NOMO-1 treated with DMSO at 0.1 percent for 48 hours (cell line): ENCODE results near the gene SLC9A5.
A peak's percentile ranks its signal among the peaks of the same experiment; 100 is the strongest.

Experiments used
- DNase-seq: peaks from one replicate; lab custom pipeline; 2025; ENCODE audit not compliant: unreplicated experiment; lab: John Stamatoyannopoulos, UW

Gene SLC9A5

DNA sequence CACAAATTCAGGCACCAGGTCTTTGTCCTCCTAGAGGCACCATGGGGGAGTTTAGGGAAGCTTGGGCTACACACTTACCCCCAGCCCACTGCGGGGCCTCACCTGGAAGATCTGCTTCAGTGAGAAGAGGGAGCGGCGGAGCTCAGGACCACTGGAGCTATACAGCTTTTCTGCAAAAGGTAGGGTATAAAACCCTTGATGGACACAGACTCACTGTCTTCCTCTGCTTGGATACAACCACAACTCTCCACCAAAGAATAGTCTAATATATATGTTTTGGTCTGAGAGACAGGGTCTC lies 10.6 kb upstream of the SLC9A5 start:
- DNase-seq, result no peak

GRCh38 chr16:67238806-67239470 lies 9.8 kb upstream of the SLC9A5 start:
- DNase-seq, result no peak

- no peak for DNase-seq
Measured at GRCh38 chr16:67240506-67240905, 8.3 kb upstream of the SLC9A5 start.

DNA sequence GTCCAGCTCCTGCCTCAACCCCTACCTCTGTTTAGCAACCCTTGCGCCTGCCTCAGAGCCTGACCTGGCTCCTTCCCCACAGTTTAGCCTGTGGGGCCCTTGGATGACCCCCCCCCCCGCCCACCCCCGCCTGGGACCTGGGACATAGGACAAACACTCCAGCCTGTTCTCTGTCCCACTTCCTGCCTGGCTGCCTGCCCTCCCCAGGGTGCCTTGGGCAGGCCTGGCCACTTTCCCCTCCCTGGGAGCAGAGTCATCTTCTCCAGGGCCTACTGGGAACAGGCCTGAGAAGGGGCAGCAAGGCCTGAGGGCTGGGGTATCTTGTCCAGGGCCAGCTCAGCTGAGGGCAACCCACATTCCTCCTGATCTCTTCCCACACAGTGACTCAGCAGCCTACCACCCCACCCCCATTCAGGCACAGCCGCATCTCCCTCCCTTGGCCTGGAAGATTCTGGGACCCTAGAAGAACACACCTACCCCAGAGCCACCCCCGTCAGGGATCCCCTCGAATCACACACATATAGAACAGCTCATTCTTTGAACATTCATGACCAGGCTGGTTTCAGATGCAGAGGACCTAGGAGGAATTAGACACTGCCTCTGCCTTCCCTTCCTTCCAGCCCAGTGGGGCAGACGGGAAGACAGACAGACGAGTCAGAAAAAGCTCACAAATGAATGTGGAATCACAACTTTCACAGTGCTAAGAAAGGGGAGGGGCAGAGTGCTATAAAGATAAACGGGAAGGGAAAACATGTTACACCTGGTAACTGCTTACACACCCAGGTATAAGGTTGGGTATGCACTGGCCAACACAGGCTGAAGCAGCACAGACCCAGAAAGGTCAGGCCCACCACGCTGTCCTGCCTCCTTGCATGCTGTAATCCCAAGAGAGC lies 7.5 kb upstream of the SLC9A5 start:
- DNase-seq, result no peak

GRCh38 chr16:67242138-67242730 lies 6.5 kb upstream of the SLC9A5 start:
- DNase-seq, result no peak

DNA sequence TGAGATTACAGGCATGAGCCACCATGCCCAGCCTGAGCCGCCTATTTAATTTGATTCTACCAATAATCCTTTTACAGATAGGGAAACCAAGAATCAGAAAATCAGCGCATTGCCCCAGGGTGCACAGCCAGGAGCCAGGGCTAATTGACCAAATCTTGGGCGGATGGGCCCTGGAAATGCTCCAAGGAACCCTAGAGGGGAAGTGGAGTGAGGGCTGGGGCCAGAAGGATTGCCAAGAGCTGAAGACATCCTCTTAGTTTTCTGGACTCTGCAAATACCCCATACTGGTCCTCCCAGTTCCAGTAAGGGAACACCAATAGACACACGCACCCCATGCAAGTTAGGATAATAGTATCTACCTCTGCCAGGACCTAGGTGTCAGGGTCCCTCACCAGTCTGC lies 5.3 kb upstream of the SLC9A5 start:
- no peak for DNase-seq

GRCh38 chr16:67244387-67245185 lies 4.2 kb upstream of the SLC9A5 start:
- peak; percentile 97 for DNase-seq

DNA sequence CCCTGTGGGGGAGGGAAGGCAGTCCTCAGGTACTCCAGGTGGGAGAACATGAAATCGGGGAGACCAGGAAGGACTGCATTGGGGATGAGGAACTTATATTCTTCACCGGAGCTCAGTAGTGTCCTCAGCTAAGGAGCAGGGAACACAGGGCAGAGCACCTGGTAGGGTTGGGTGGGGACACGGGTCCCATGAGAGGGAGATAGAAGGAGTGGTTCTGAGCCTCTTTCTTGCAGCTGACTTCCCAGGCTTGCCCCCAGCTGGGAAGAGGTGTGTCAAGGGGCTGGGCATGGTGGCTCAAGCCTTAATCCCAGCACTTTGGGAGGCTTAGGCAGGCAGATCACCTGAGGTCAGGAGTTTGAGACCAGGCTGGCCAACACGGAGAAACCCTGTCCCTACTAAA lies 3.6 kb upstream of the SLC9A5 start:
- no peak for DNase-seq

DNA sequence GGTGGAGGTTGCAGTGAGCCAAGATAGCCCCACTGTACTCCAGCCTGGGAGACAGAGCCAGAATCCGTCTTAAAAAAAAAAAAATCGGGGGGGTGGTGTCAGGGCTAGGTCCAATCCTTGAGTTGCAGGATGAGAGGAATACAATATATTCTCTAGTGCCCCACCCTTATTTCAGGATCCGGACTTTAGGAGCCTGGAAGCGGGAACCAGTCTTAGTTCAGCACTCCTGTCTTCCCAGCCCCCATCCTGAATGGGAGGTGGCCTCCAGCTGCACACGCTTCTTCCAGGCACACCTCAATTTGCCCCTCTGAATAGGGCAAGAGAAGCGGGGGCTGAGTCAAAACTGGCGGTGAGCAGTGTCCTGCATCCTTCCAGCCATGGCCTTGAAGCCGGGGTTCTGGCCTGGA lies 3.1 kb upstream of the SLC9A5 start:
- no peak for DNase-seq

DNA sequence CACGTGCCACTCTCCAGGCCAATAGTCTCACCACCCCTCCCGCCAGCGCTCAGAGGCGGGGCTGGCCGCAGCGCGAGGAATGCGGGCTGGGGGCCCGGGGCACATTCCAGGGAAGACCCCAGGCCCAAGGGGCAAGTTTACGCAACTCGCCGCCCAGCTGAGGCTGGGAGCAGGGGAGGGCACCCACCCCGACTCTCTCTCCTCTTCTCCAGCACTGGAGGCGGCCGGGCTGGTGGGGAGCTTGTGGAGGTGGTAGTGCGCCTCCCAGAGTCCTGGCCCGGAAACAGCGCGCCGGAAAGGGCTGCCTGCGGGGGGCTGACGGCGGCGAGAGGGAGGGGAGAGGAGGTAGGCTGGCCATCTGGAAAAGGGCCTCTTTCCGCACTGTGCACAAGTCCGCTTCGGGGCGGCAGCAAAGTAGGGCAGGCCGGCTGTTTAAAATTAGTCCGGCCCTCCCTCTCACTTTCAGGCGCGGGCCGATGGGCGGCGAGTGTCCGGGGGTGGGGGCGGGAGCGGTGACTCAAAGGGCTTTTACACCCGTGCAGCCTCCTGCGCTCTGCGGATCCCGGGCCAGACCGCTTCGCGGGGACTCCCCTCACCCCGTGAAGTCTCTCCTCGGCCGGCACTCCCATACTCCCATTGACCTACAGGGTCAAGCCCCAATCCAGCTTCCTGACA lies 2.6 kb upstream of the SLC9A5 start:
- DNase-seq, result peak; percentile 52

- no peak for DNase-seq
Measured at GRCh38 chr16:67246756-67247191, 2.0 kb upstream of the SLC9A5 start.

GRCh38 chr16:67247192-67248072 lies 1.3 kb upstream of the SLC9A5 start, which contains the start of gene FHOD1:
FHOD1 (minus strand) TSS chr16:67247481; CDS start chr16:67247410, 71 bp downstream.
- peak; percentile 95 for DNase-seq

GRCh38 chr16:67248073-67248400 lies 742 bp upstream of the SLC9A5 start:
- no peak for DNase-seq

DNA sequence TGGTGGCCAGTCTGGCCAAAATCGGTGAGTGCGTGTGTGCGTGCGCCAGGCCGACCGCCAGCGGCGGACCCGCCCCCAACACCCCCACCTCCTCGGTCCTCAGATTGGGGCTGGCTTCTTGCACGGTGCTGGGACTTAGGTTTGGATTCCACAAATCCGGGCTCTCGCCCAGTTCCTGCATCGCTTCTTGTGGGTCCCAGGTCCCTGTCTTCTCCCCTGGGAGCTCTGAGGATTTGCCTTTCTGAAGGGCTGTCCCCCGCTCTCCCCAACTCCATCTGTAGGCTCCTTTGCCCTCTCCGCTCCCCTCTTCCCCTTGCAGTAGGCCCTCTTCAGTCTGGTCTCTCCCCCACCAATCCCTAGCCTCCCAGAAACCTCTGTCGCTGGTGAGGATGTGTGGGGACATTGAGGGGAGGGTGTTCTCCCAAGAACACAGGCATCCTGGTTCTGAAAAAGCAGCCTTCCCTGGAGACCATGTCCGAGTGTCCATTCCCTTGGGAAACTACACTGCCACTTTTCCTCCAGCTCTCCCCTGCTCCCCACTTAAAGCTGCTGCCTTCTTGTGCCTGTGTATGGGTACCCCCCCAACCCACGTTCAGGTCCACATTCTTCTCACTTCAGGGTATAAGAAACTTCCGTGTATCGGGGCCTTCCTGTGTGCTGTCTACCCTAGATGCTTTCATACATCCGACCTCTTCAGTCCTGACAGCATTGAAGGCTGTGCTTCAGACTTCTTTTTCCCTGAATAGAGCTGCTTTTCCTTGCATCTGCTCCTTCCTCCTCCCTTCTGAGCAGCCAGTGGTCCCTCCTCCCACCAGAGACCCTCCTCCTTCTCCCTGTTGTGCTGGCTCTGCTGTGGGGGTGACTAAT lies 632 bp downstream of the SLC9A5 start:
- no peak for DNase-seq

GRCh38 chr16:67250045-67250327 lies 1.2 kb downstream of the SLC9A5 start:
- DNase-seq, result no peak

DNA sequence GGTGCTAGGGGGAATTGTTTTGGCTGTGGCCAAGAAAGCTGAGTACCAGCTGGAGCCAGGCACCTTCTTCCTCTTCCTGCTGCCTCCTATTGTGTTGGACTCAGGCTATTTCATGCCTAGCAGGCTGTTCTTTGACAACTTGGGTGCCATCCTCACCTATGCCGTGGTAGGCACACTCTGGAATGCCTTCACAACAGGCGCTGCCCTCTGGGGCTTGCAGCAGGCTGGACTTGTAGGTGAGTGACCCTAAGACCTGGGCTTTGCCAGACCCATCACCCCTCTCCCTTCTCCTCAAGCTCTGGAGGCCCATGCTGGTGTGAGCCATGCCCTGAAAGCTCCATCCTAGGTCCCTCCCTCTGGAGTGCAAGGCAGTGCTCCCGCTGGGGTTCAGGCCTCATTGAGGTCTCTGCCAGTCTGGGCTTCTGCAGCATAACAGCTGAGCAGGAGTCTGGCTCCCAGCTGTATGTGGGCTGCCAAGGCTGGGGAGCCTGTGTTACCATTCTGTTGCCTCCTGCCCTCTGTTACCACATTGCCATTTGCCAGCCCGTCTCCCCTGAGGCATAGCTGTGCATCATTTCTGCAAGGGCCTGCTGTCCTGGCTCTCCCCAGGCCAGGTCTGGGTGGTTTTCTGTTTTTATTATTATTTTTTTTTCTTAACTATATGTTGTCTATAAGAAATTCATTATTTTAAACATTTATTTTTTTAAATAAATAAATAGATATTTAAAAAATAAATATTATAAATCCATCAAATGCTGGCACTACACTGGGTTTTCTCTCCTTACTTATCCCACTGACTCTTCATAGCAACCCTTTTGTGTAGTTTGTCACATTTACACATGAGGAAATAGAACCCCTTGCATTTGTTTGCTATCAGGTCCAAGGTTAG lies 4.1 kb downstream of the SLC9A5 start:
- DNase-seq, result no peak

GRCh38 chr16:67254801-67255552 lies 6.2 kb downstream of the SLC9A5 start:
- no peak for DNase-seq
